OCI-LY3 (cell line): ENCODE results near the gene STX5.

ENCODE experiments used
- CTCF ChIP-seq: fragments of 200-600, 300-600 bp; sonication (generic); IDR thresholded peaks from 2 replicates; pipeline ENCODE4 v1.5.1; 2014; ENCODE audit warnings: antibody characterized with exemption, low read length, low read depth
- EZH2phosphoT487 ChIP-seq: fragments of 200-600 bp; shearing (Covaris generic); IDR thresholded peaks from 2 replicates; pipeline ENCODE4 v1.6.1; 2018; ENCODE audit warnings: antibody characterized with exemption, mixed run types, low read depth

GRCh38 chr11:62857541-62857982 is 25.7 kb upstream of the STX5 start:
- TF ChIP-seq CTCF (no peak), EZH2phosphoT487 (no peak)
